Keratinocyte (primary cell): ENCODE results near the gene OR2F1.

Experiments
- EZH2 ChIP-seq: IDR thresholded peaks from one replicate; pipeline ENCODE4 v1.6.1; 2012; ENCODE audit warnings: inconsistent platforms, mild to moderate bottlenecking, low read length, moderate library complexity
- TF ChIP-seq, protein P1 (sequence below), 3 experiments: IDR thresholded peaks in 1 of 3; conservative IDR thresholded peaks in 1 of 3; optimal IDR thresholded peaks in 1 of 3; 2 replicates in 2 of 3; 3 replicates in 1 of 3; pipeline versions ENCODE3 to v1.5.1; 2011; ENCODE audit warnings: low read length in 3 of 3, mild to moderate bottlenecking in 3 of 3, moderate library complexity in 2 of 3, control low read depth in 1 of 3, inconsistent platforms in 1 of 3; ENCODE audit not compliant: insufficient read depth in 2 of 3; ENCODE audit errors: extremely low read depth in 1 of 3

DNA sequence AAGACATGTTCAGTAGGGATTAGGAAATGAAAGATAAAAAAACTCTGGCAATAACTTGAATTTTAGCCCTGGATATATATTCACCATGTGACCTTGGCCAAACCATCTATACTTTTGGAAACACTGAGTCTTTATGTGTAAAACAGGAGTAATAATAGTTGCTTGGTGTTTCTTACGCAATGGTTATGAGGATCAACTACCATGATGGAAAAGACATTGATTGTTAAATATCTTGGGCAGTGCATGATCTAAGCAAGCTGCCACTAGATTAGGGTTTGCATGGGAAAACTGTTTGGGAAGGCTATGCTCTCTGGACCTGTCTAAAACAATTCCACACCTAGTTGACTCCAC, 52.0 kb downstream of the OR2F1 start:
- TF ChIP-seq, protein P1, sequence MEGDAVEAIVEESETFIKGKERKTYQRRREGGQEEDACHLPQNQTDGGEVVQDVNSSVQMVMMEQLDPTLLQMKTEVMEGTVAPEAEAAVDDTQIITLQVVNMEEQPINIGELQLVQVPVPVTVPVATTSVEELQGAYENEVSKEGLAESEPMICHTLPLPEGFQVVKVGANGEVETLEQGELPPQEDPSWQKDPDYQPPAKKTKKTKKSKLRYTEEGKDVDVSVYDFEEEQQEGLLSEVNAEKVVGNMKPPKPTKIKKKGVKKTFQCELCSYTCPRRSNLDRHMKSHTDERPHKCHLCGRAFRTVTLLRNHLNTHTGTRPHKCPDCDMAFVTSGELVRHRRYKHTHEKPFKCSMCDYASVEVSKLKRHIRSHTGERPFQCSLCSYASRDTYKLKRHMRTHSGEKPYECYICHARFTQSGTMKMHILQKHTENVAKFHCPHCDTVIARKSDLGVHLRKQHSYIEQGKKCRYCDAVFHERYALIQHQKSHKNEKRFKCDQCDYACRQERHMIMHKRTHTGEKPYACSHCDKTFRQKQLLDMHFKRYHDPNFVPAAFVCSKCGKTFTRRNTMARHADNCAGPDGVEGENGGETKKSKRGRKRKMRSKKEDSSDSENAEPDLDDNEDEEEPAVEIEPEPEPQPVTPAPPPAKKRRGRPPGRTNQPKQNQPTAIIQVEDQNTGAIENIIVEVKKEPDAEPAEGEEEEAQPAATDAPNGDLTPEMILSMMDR (optimal IDR thresholded peaks at IDR 0.05 in 1 of 3, IDR thresholded peaks at IDR 0.05 in 1 of 3, conservative IDR thresholded peaks at IDR 0.05 in 1 of 3; ENCODE audit: extremely low read depth in 1 of 3, insufficient read depth in 2 of 3, low read length in 3 of 3) = no peak
- no peak for TF ChIP-seq EZH2
